G401 (cell line): ENCODE measurements around the gene NIPBL. TPM values are rescaled to one million over a fixed set of nuclear protein-coding genes. Genes with fewer than 3 reads are reported as not detected.
"Not testable (repeated sequence)": the region's sequence is repeated elsewhere in the genome, so short reads cannot be mapped to it uniquely, and the experiment has no call there.

Source experiments
- DNase-seq: peaks from one replicate; pipeline ENCODE4 v3.0.0-alpha.2; 2015; ENCODE audit warnings: low spot score
- in situ Hi-C: cut with HindIII; loops from 2 replicates; pipeline ENCODE4 v1.10.0; 2016; ENCODE audit warnings: low sequenced_read_pairs, mixed read lengths
- total RNA-seq: library from RNA; depleted of rRNA; stranded (reverse); fragments of >200 nt; shearing (Covaris generic); gene quantifications from 2 replicates; pipeline ENCODE4 v1.2.3, GENCODE V29; 2014

The NIPBL gene
- total RNA-seq, 1 experiment from 2014 or later: 33.2 TPM

GRCh38 chr5:36998578-36998977 is 122.0 kb downstream of the NIPBL start:
- DNase-seq: no peak
- in situ Hi-C loops: no loop called here

- in situ Hi-C loops: no loop called here
- DNase-seq: no peak
Measured at GRCh38 chr5:37002176-37002751, 125.7 kb downstream of the NIPBL start.

GRCh38 chr5:37005252-37005651 is 128.7 kb downstream of the NIPBL start:
- in situ Hi-C loops: no loop called here
- DNase-seq: no peak

GRCh38 chr5:37005946-37006540 is 129.5 kb downstream of the NIPBL start:
- in situ Hi-C loops: no loop called here
- peak; percentile 52 for DNase-seq

- in situ Hi-C loops, DNase-seq: not testable (repeated sequence)
Measured at GRCh38 chr5:37013181-37013580, 136.6 kb downstream of the NIPBL start.

- no peak for DNase-seq
- in situ Hi-C loops: no loop called here
Measured at GRCh38 chr5:37014321-37014720, 137.8 kb downstream of the NIPBL start.

- DNase-seq: no peak
Measured at GRCh38 chr5:37015795-37016666, 139.5 kb downstream of the NIPBL start.

GRCh38 chr5:37028910-37029309 is 152.3 kb downstream of the NIPBL start:
- in situ Hi-C loops: no loop called here
- DNase-seq: no peak

More at GRCh38 chr5:37015795-37016666, 139.5 kb downstream of the NIPBL start:
- in situ Hi-C loops: no loop called here

- in situ Hi-C loops: no loop called here
- DNase-seq: no peak
Measured at GRCh38 chr5:37029436-37029835, 152.9 kb downstream of the NIPBL start.

GRCh38 chr5:37034955-37035354 is 158.4 kb downstream of the NIPBL start:
- DNase-seq: no peak
- in situ Hi-C loops: no loop called here

- no peak for DNase-seq
- in situ Hi-C loops: no loop called here
Measured at GRCh38 chr5:37037840-37038239, 161.3 kb downstream of the NIPBL start.

- in situ Hi-C loops: no loop called here
- DNase-seq: no peak
Measured at GRCh38 chr5:37039824-37040223, 163.3 kb downstream of the NIPBL start.

GRCh38 chr5:37043693-37044092 is 167.1 kb downstream of the NIPBL start:
- in situ Hi-C loops: no loop called here
- peak; percentile 12 for DNase-seq

GRCh38 chr5:37044120-37044519 is 167.6 kb downstream of the NIPBL start:
- DNase-seq: no peak
- in situ Hi-C loops: no loop called here

GRCh38 chr5:37045703-37046102 is 169.1 kb downstream of the NIPBL start:
- in situ Hi-C loops: no loop called here
- no peak for DNase-seq

- in situ Hi-C loops: no loop called here
- DNase-seq: no peak
Measured at GRCh38 chr5:37047947-37048346, 171.4 kb downstream of the NIPBL start.

GRCh38 chr5:37054391-37054790 is 177.8 kb downstream of the NIPBL start:
- no peak for DNase-seq
- in situ Hi-C loops: no loop called here

- DNase-seq: no peak
- in situ Hi-C loops: no loop called here
Measured at GRCh38 chr5:37055383-37055990, 178.9 kb downstream of the NIPBL start.

- no peak for DNase-seq
- in situ Hi-C loops: no loop called here
Measured at GRCh38 chr5:37056762-37057161, 180.2 kb downstream of the NIPBL start.

GRCh38 chr5:37060030-37060429 is 183.5 kb downstream of the NIPBL start:
- DNase-seq: no peak
- in situ Hi-C loops: no loop called here
